ENCODE results near the gene NVL. TPM values are rescaled to one million over a fixed set of nuclear protein-coding genes. Genes with fewer than 3 reads are reported as not detected.

The NVL gene
- total RNA-seq, 4 donors from 2014 or later = 15.5 to 41.1 (median 28.3) TPM

- no peak for DNase-seq (ENCODE audit: low spot score in 2 of 2)
- no peak for TF ChIP-seq CTCF (IDR thresholded peaks at IDR 0.05)
- peaks cover 0 to 45% (median 6%) of the 10 kb centered on the region in 3 donors for H3K36me3 ChIP-seq
- no peaks in the 10 kb centered on the region for H3K4me1 ChIP-seq
- no peaks in the 10 kb centered on the region for H3K9me3 ChIP-seq
- H3K27me3 ChIP-seq = no peaks in the 10 kb centered on the region
- no peak overlapping the region for H3K27ac ChIP-seq
- WGBS, 2 donors = 68 to 69% methylated on average over 5 of the region's 5 CpGs
- H3K4me3 ChIP-seq = no peak overlapping the region
Measured at GRCh38 chr1:224196813-224197600, 133.0 kb downstream of the NVL start.

GRCh38 chr1:224193319-224193966, 136.5 kb downstream of the NVL start:
- Histone ChIP-seq H3K36me3 (peaks cover 0 to 60% (median 6%) of the 10 kb centered on the region in 3 donors), H3K27ac (no peak overlapping the region), H3K4me3 (no peak overlapping the region), H3K4me1 (no peaks in the 10 kb centered on the region), H3K27me3 (no peaks in the 10 kb centered on the region), H3K9me3 (no peaks in the 10 kb centered on the region)
- no peak for TF ChIP-seq POLR2A (IDR thresholded peaks at IDR 0.05)
- WGBS, 2 donors = 95 to 96% methylated on average over 8 of the region's 8 CpGs
- DNase-seq (ENCODE audit: low spot score in 2 of 2) = no peak

- Histone ChIP-seq H3K27me3 (no peaks in the 10 kb centered on the region), H3K4me1 (no peaks in the 10 kb centered on the region), H3K4me3 (no peak overlapping the region), H3K9me3 (no peaks in the 10 kb centered on the region), H3K36me3 (peaks cover 0 to 60% (median 6%) of the 10 kb centered on the region in 3 donors), H3K27ac (no peak overlapping the region)
- DNase-seq (ENCODE audit: low spot score in 2 of 2) = no peak
- 72 to 78% methylated on average over 5 of the region's 5 CpGs for WGBS, 2 donors
- TF ChIP-seq EP300 (IDR thresholded peaks at IDR 0.05) (no peak), CTCF (IDR thresholded peaks at IDR 0.05) (no peak), POLR2A (IDR thresholded peaks at IDR 0.05) (no peak)
Measured at GRCh38 chr1:224192082-224192788, 137.7 kb downstream of the NVL start.

- Histone ChIP-seq H3K9me3 (no peaks in the 10 kb centered on the region), H3K4me3 (no peak overlapping the region), H3K36me3 (peaks cover 0 to 46% (median 6%) of the 10 kb centered on the region in 3 donors), H3K27me3 (no peaks in the 10 kb centered on the region), H3K27ac (no peak overlapping the region), H3K4me1 (peaks cover 0 to 18% (median 2%) of the 10 kb centered on the region in 4 donors)
- 91 to 95% methylated on average over 7 of the region's 7 CpGs for WGBS, 2 donors
- TF ChIP-seq CTCF (IDR thresholded peaks at IDR 0.05) (no peak), POLR2A (IDR thresholded peaks at IDR 0.05) (no peak), EP300 (IDR thresholded peaks at IDR 0.05) (no peak)
- DNase-seq (ENCODE audit: low spot score in 2 of 2) = no peak
Measured at GRCh38 chr1:224189561-224189960, 140.4 kb downstream of the NVL start.

- TF ChIP-seq POLR2A (IDR thresholded peaks at IDR 0.05) (no peak), CTCF (IDR thresholded peaks at IDR 0.05) (no peak), EP300 (IDR thresholded peaks at IDR 0.05) (no peak)
- peaks cover 0 to 24% (median 9%) of the 10 kb centered on the region in 4 donors for H3K4me1 ChIP-seq
- WGBS, 2 donors = 96 to 99% methylated on average over 2 of the region's 2 CpGs
Measured at GRCh38 chr1:224188286-224188685, 141.7 kb downstream of the NVL start.

More at GRCh38 chr1:224188286-224188685, 141.7 kb downstream of the NVL start:
- DNase-seq (ENCODE audit: low spot score in 2 of 2) = no peak
- Histone ChIP-seq H3K4me3 (no peak overlapping the region), H3K27me3 (no peaks in the 10 kb centered on the region), H3K27ac (no peak overlapping the region), H3K9me3 (no peaks in the 10 kb centered on the region), H3K36me3 (peaks cover 0 to 35% (median 6%) of the 10 kb centered on the region in 3 donors)
